ENCODE measurements around the gene CTF1.
A peak's percentile ranks its signal among the peaks of the same experiment; 100 is the strongest.

CTF1 gene, protein sequence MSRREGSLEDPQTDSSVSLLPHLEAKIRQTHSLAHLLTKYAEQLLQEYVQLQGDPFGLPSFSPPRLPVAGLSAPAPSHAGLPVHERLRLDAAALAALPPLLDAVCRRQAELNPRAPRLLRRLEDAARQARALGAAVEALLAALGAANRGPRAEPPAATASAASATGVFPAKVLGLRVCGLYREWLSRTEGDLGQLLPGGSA

DNA sequence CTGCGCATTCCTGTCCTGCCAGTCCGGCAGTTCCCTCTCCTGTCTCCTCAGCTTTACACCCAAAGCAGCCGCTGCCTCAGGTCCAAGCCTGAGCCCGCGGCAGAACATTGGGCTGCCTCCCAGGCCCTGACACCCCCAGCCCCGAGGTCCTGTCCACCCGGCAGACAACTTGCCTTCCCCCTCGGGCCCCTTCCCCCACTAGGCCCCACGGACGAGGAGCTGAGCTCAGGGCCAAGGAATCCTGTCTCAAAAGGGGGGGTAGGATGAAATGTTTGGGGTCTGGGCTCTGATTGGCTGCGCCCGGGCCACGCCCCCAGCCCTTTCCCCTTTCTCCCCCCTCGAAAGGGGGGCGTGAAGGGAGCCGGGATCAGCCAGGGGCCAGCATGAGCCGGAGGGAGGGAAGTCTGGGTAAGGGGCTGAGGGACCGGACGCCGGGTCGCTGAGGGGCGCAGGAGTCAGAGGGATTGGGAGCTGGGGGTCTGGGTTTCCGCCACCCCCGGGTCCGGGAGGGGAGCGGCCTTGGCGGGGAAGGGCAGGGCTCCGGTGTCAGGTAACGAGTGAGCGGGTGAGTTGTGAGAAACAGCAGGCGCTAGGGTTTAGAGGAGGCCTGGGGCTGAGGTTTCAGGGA, at the start of gene CTF1:
CTF1 (plus strand) TSS at position 354 of the 628 bp plus-strand sequence; CDS start at position 384, 30 bp downstream.
- H3K9me3 ChIP-seq (ENCODE audit: control insufficient read depth, insufficient read depth, low read length): no peaks in the 10 kb centered on the region
- H3K9me2 ChIP-seq (replicated peaks; ENCODE audit: control insufficient read depth, low read length): no peaks in the 10 kb centered on the region
- peak within 1 kb of the TSS; percentile 86 for H3K27ac ChIP-seq (ENCODE audit: low read depth, low read length)
- H3F3A ChIP-seq (ENCODE audit: control insufficient read depth, insufficient read depth): peaks cover 32% of the 10 kb centered on the region
- H3K27me3 ChIP-seq (ENCODE audit: control insufficient read depth, low read length): no peaks in the 10 kb centered on the region
- H3K36me3 ChIP-seq (ENCODE audit: control insufficient read depth, low read length): no peaks in the 10 kb centered on the region
- H3K4me2 ChIP-seq (ENCODE audit: low read length): peak within 1 kb of the TSS; percentile 79
- peak within 1 kb of the TSS; percentile 66 for H3K4me3 ChIP-seq (ENCODE audit: low read length)
- no peaks in the 10 kb centered on the region for H4K20me1 ChIP-seq (ENCODE audit: control insufficient read depth, insufficient read depth, low read depth, low read length)
- TF ChIP-seq, protein P1, sequence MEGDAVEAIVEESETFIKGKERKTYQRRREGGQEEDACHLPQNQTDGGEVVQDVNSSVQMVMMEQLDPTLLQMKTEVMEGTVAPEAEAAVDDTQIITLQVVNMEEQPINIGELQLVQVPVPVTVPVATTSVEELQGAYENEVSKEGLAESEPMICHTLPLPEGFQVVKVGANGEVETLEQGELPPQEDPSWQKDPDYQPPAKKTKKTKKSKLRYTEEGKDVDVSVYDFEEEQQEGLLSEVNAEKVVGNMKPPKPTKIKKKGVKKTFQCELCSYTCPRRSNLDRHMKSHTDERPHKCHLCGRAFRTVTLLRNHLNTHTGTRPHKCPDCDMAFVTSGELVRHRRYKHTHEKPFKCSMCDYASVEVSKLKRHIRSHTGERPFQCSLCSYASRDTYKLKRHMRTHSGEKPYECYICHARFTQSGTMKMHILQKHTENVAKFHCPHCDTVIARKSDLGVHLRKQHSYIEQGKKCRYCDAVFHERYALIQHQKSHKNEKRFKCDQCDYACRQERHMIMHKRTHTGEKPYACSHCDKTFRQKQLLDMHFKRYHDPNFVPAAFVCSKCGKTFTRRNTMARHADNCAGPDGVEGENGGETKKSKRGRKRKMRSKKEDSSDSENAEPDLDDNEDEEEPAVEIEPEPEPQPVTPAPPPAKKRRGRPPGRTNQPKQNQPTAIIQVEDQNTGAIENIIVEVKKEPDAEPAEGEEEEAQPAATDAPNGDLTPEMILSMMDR (IDR thresholded peaks at IDR 0.05; ENCODE audit: low read depth, low read length, poor library complexity, severe bottlenecking): no peak
- no peak for TF ChIP-seq EZH2phosphoT487 (IDR thresholded peaks at IDR 0.05; ENCODE audit: borderline replicate concordance, low read length)
- peaks cover 56% of the 10 kb centered on the region for H3K4me1 ChIP-seq (ENCODE audit: control insufficient read depth, low read length)
- peaks cover 10% of the 10 kb centered on the region for H3K79me2 ChIP-seq (ENCODE audit: control insufficient read depth, low read length)

- H4K20me1 ChIP-seq (ENCODE audit: control insufficient read depth, insufficient read depth, low read depth, low read length): no peaks in the 10 kb centered on the region
- no peak overlapping the region for H3K4me3 ChIP-seq (ENCODE audit: low read length)
- TF ChIP-seq EZH2phosphoT487 (IDR thresholded peaks at IDR 0.05; ENCODE audit: borderline replicate concordance, low read length): no peak
- TF ChIP-seq, protein P1 (IDR thresholded peaks at IDR 0.05; ENCODE audit: low read depth, low read length, poor library complexity, severe bottlenecking): no peak
- no peaks in the 10 kb centered on the region for H3K79me2 ChIP-seq (ENCODE audit: control insufficient read depth, low read length)
- H3K27ac ChIP-seq (ENCODE audit: low read depth, low read length): no peak overlapping the region
- no peaks in the 10 kb centered on the region for H3K27me3 ChIP-seq (ENCODE audit: control insufficient read depth, low read length)
- no peaks in the 10 kb centered on the region for H3F3A ChIP-seq (ENCODE audit: control insufficient read depth, insufficient read depth)
- H3K4me1 ChIP-seq (ENCODE audit: control insufficient read depth, low read length): peaks cover 6% of the 10 kb centered on the region
- no peaks in the 10 kb centered on the region for H3K9me2 ChIP-seq (replicated peaks; ENCODE audit: control insufficient read depth, low read length)
- no peak overlapping the region for H3K4me2 ChIP-seq (ENCODE audit: low read length)
- H3K36me3 ChIP-seq (ENCODE audit: control insufficient read depth, low read length): no peaks in the 10 kb centered on the region
- H3K9me3 ChIP-seq (ENCODE audit: control insufficient read depth, insufficient read depth, low read length): no peaks in the 10 kb centered on the region
Measured at GRCh38 chr16:30846649-30847402, 49.6 kb upstream of the CTF1 start.

DNA sequence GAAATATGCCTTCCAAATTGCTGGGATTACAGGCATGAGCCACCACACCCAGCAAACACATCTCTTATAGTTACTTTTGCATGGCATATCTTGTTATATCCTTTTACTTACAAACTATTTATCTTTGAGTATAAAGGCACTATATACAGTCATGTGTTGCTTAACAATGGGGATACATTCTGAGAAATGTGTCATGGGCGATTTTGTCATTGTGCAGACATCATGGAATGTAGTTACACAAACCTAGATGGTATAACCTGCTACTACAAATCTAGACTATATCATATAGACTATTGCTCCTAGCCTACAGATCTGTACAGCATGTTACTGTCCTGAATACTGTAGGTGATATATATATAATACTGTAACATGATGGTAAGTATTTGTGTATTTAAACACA, 46.2 kb upstream of the CTF1 start:
- no peaks in the 10 kb centered on the region for H3K9me2 ChIP-seq (replicated peaks; ENCODE audit: control insufficient read depth, low read length)
- H3K4me2 ChIP-seq (ENCODE audit: low read length): no peak overlapping the region
- H3K4me3 ChIP-seq (ENCODE audit: low read length): no peak overlapping the region
- no peaks in the 10 kb centered on the region for H3K27me3 ChIP-seq (ENCODE audit: control insufficient read depth, low read length)
- H3F3A ChIP-seq (ENCODE audit: control insufficient read depth, insufficient read depth): no peaks in the 10 kb centered on the region
- H3K4me1 ChIP-seq (ENCODE audit: control insufficient read depth, low read length): peaks cover under 1% of the 10 kb centered on the region
- H3K27ac ChIP-seq (ENCODE audit: low read depth, low read length): no peak overlapping the region
- no peaks in the 10 kb centered on the region for H3K36me3 ChIP-seq (ENCODE audit: control insufficient read depth, low read length)
- no peaks in the 10 kb centered on the region for H4K20me1 ChIP-seq (ENCODE audit: control insufficient read depth, insufficient read depth, low read depth, low read length)
- TF ChIP-seq, protein P1 (IDR thresholded peaks at IDR 0.05; ENCODE audit: low read depth, low read length, poor library complexity, severe bottlenecking): no peak
- no peak for TF ChIP-seq EZH2phosphoT487 (IDR thresholded peaks at IDR 0.05; ENCODE audit: borderline replicate concordance, low read length)
- no peaks in the 10 kb centered on the region for H3K79me2 ChIP-seq (ENCODE audit: control insufficient read depth, low read length)
- H3K9me3 ChIP-seq (ENCODE audit: control insufficient read depth, insufficient read depth, low read length): no peaks in the 10 kb centered on the region

Data from DOHH2 (cell line).